HepG2 (cell line): ENCODE results near the gene CAMTA2. TPM values are rescaled to one million over a fixed set of nuclear protein-coding genes. Genes with fewer than 3 reads are reported as not detected.
A peak's percentile ranks its signal among the peaks of the same experiment; 100 is the strongest.

Experiments used
- BRCA1 ChIP-seq: sonication (generic); formaldehyde crosslinking; IDR thresholded peaks from 2 replicates; pipeline ENCODE4 v1.4.0; 2020; ENCODE audit warnings: missing genetic modification reagents
- DMAP1 ChIP-seq: IDR thresholded peaks from 2 replicates; pipeline ENCODE4 v1.6.1; 2016
- EZH2 ChIP-seq: conservative IDR thresholded peaks from 2 replicates; pipeline ENCODE4 v1.6.1; 2012; ENCODE audit warnings: mild to moderate bottlenecking, low read depth, low read length, moderate library complexity
- HDAC1 ChIP-seq: sonication (generic); formaldehyde crosslinking; IDR thresholded peaks from 2 replicates; pipeline ENCODE4 v1.5.1; 2020; ENCODE audit warnings: mild to moderate bottlenecking, missing genetic modification reagents
- HMG20A ChIP-seq: IDR thresholded peaks from 2 replicates; pipeline ENCODE4 v1.6.1; 2016; ENCODE audit warnings: borderline replicate concordance
- MEIS1 ChIP-seq: sonication (generic); formaldehyde crosslinking; IDR thresholded peaks from 2 replicates; pipeline ENCODE4 v1.9.0; 2021; ENCODE audit warnings: mild to moderate bottlenecking, missing genetic modification reagents, moderate library complexity, borderline replicate concordance
- NBN ChIP-seq: fragments of 450-650 bp; conservative IDR thresholded peaks from 2 replicates; pipeline ENCODE4 v1.6.1; 2017
- NR2F1 ChIP-seq, 2 experiments: fragments of 450-650 bp in 1 of 2; formaldehyde crosslinking in 1 of 2; IDR thresholded peaks; 2 replicates each; pipeline versions ENCODE4 v1.5.0 to v1.6.1; 2016 to 2020; ENCODE audit warnings: mild to moderate bottlenecking in 1 of 2, missing compliant biosample characterization in 1 of 2, missing genetic modification reagents in 1 of 2, moderate library complexity in 1 of 2
- PHF20 ChIP-seq: sonication (generic); formaldehyde crosslinking; IDR thresholded peaks from 2 replicates; pipeline ENCODE4 v1.5.0; 2020; ENCODE audit warnings: mild to moderate bottlenecking, missing genetic modification reagents
- RARA ChIP-seq: IDR thresholded peaks from 2 replicates; pipeline ENCODE4 v1.6.1; 2016; ENCODE audit warnings: missing genetic modification reagents, missing compliant biosample characterization
- ZNF292 ChIP-seq: sonication (generic); formaldehyde crosslinking; IDR thresholded peaks from 2 replicates; pipeline ENCODE4 v1.8.1; 2022; ENCODE audit warnings: mild to moderate bottlenecking, low read depth, missing genetic modification reagents, borderline replicate concordance
- ZNF850 ChIP-seq: sonication (generic); formaldehyde crosslinking; conservative IDR thresholded peaks from 2 replicates; pipeline ENCODE4 v1.9.0; 2021; ENCODE audit warnings: mild to moderate bottlenecking, missing genetic modification reagents
- ZSCAN21 ChIP-seq: sonication (generic); formaldehyde crosslinking; IDR thresholded peaks from 2 replicates; pipeline ENCODE4 v1.8.0; 2022; ENCODE audit warnings: mild to moderate bottlenecking, missing genetic modification reagents, moderate library complexity, borderline replicate concordance
- polyA plus RNA-seq, 8 experiments: library from polyadenylated mRNA; depleted of rRNA in 3 of 8; stranded (reverse) in 7 of 8; unstranded in 1 of 8; fragments of >200 nt; fragmentation: Illumina TruSeq in 4 of 8; extraction: Trizol in 4 of 8; gene quantifications; 2 replicates each; pipeline versions ENCODE4 v1.2.1 to v1.2.3, GENCODE V29; 2011 to 2016; ENCODE audit warnings: low read depth in 4 of 8, missing spikeins in 1 of 8, mixed read lengths in 1 of 8; ENCODE audit not compliant: insufficient read depth in 1 of 8
- total RNA-seq, 5 experiments: library from RNA; depleted of rRNA; stranded (reverse); fragments of >200 nt; fragmentation: Illumina TruSeq; extraction: Trizol; gene quantifications; 2 replicates each; pipeline ENCODE4 v1.2.3, GENCODE V29; 2016; ENCODE audit warnings: low read depth in 1 of 5
- TF ChIP-seq, protein P1 (sequence below): sonication (generic); formaldehyde crosslinking; IDR thresholded peaks from 2 replicates; pipeline ENCODE4 v1.5.1; 2020; ENCODE audit warnings: mild to moderate bottlenecking, missing genetic modification reagents, moderate library complexity
- TF ChIP-seq, protein P2 (sequence below): IDR thresholded peaks from 2 replicates; pipeline ENCODE4 v1.6.1; 2016; ENCODE audit warnings: mild to moderate bottlenecking

The CAMTA2 gene
- total and polyA plus RNA-seq, 2 of the 13 experiments (the other 11 are each of a cell fraction or from before 2014, with no cell fraction given), result 4.1 to 7.1 TPM

DNA sequence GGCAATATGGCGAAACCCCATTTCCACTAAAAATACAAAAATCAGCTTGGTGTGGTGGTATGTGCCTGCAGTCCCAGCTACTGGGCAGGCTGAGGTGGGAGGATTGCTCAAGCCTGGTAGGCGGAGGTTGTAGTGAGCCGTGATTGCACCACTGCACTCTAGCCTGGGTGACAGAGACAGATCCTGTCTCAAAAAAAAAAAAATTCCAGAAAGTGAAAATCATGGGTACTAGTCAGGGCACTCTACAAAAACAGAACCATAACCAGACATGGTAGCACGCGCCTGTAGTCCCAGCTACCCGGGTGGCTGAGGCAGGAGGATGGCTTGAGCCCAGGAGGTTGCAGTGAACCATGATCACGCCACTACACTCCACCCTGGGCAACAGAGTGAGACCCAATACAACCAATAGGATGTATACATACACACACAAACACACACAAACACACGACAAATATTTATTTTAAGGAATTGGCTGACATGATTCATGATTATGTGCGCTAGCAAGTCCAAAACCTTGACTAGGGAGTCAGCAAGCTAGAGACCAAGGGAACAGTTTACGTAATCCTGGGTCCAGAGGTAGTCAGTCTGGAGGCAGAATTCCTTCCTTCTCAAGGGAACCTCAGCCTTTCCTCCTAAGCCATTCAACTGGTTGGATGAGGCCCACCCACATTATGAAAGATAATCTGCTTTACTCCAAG is 67.0 kb downstream of the CAMTA2 start (continued):
- TF ChIP-seq, protein P1, sequence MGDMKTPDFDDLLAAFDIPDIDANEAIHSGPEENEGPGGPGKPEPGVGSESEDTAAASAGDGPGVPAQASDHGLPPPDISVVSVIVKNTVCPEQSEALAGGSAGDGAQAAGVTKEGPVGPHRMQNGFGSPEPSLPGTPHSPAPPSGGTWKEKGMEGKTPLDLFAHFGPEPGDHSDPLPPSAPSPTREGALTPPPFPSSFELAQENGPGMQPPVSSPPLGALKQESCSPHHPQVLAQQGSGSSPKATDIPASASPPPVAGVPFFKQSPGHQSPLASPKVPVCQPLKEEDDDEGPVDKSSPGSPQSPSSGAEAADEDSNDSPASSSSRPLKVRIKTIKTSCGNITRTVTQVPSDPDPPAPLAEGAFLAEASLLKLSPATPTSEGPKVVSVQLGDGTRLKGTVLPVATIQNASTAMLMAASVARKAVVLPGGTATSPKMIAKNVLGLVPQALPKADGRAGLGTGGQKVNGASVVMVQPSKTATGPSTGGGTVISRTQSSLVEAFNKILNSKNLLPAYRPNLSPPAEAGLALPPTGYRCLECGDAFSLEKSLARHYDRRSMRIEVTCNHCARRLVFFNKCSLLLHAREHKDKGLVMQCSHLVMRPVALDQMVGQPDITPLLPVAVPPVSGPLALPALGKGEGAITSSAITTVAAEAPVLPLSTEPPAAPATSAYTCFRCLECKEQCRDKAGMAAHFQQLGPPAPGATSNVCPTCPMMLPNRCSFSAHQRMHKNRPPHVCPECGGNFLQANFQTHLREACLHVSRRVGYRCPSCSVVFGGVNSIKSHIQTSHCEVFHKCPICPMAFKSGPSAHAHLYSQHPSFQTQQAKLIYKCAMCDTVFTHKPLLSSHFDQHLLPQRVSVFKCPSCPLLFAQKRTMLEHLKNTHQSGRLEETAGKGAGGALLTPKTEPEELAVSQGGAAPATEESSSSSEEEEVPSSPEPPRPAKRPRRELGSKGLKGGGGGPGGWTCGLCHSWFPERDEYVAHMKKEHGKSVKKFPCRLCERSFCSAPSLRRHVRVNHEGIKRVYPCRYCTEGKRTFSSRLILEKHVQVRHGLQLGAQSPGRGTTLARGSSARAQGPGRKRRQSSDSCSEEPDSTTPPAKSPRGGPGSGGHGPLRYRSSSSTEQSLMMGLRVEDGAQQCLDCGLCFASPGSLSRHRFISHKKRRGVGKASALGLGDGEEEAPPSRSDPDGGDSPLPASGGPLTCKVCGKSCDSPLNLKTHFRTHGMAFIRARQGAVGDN, result peak; percentile 30; the same call in 1 of the 2 replicates
- TF ChIP-seq NR2F1 (CRISPR knock-in tag; IDR thresholded peaks at IDR 0.05) (no peak), ZSCAN21 (CRISPR knock-in tag) (0 out of 2 replicates have a peak, but pooled peaks have one; percentile 52), HDAC1 (CRISPR knock-in tag) (peak; percentile 29; the same call in 1 of the 2 replicates), NBN (no peak), PHF20 (CRISPR knock-in tag) (no peak), HMG20A (CRISPR knock-in tag) (0 out of 2 replicates have a peak, but pooled peaks have one; percentile 44), ZNF292 (CRISPR knock-in tag) (peak; percentile 54; the same call in 1 of the 2 replicates), ZNF850 (CRISPR knock-in tag) (no peak), BRCA1 (CRISPR knock-in tag) (no peak), MEIS1 (CRISPR knock-in tag) (no peak; the same call in 1 of the 2 replicates), DMAP1 (CRISPR knock-in tag) (no peak), EZH2 (no peak), RARA (CRISPR knock-in tag) (no peak)
- TF ChIP-seq, protein P2, sequence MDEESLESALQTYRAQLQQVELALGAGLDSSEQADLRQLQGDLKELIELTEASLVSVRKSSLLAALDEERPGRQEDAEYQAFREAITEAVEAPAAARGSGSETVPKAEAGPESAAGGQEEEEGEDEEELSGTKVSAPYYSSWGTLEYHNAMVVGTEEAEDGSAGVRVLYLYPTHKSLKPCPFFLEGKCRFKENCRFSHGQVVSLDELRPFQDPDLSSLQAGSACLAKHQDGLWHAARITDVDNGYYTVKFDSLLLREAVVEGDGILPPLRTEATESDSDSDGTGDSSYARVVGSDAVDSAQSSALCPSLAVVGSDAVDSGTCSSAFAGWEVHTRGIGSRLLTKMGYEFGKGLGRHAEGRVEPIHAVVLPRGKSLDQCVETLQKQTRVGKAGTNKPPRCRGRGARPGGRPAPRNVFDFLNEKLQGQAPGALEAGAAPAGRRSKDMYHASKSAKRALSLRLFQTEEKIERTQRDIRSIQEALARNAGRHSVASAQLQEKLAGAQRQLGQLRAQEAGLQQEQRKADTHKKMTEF (CRISPR knock-in tag), result peak; percentile 39; the same call in 1 of the 2 replicates
